H1 (cell line): ENCODE data around the gene AKR7A2. TPM values are rescaled to one million over a fixed set of nuclear protein-coding genes. Genes with fewer than 3 reads are reported as not detected.

Experiments
- CTCF ChIA-PET: fragments of 300-600 bp; sonication (Branson Sonifier 250); formaldehyde crosslinking; loops from one replicate; lab custom pipeline; 2021; ENCODE audit not compliant: partially characterized antibody; lab: Charles Lee
- POLR2A ChIA-PET: fragments of 300-600 bp; sonication (Branson Sonifier 250); formaldehyde crosslinking; loops from one replicate; lab custom pipeline; 2021; ENCODE audit warnings: inconsistent platforms; ENCODE audit not compliant: partially characterized antibody; lab: Charles Lee
- DNase-seq, 2 experiments: peaks; one replicate each; pipeline versions ENCODE4 v3.0.0 to v3.0.0-alpha.2; 2010 to 2022; ENCODE audit warnings: low spot score in 2 of 2, low read depth in 1 of 2, mixed read lengths in 1 of 2
- FAIRE-seq: peaks from 2 replicates; lab custom pipeline; 2011; peaks lifted over from hg19 to GRCh38; lab: Jason Lieb, UNC
- H2AFZ ChIP-seq: 2 replicates; pipeline ENCODE4 v1.8.1; 2012; ENCODE audit warnings: low read length, inconsistent platforms
- H2AK5ac ChIP-seq: 2 replicates; pipeline ENCODE4 v1.6.1; 2013; ENCODE audit warnings: low read depth, low read length
- H2BK120ac ChIP-seq: replicated peaks from 2 replicates; pipeline ENCODE3; 2013; ENCODE audit warnings: low read depth, low read length, inconsistent platforms
- H2BK12ac ChIP-seq: 2 replicates; pipeline ENCODE4 v1.6.1; 2013; ENCODE audit warnings: low read depth, low read length
- H2BK15ac ChIP-seq: 2 replicates; pipeline ENCODE4 v1.6.1; 2013; ENCODE audit warnings: low read length
- H2BK20ac ChIP-seq: 2 replicates; pipeline ENCODE4 v1.6.1; 2013; ENCODE audit warnings: low read length
- H2BK5ac ChIP-seq: 2 replicates; pipeline ENCODE4 v1.6.1; 2013; ENCODE audit warnings: low read depth, low read length
- H3K14ac ChIP-seq: 2 replicates; pipeline ENCODE4 v1.6.1; 2013; ENCODE audit warnings: inconsistent platforms; ENCODE audit not compliant: insufficient read length
- H3K18ac ChIP-seq: 2 replicates; pipeline ENCODE4 v1.6.1; 2013; ENCODE audit warnings: low read length; ENCODE audit errors: extremely low read depth
- H3K23ac ChIP-seq: 2 replicates; pipeline ENCODE4 v1.6.1; 2013; ENCODE audit warnings: inconsistent platforms; ENCODE audit not compliant: insufficient read length
- H3K23me2 ChIP-seq: 2 replicates; pipeline ENCODE4 v1.6.1; 2013; ENCODE audit warnings: low read depth, low read length
- H3K27ac ChIP-seq: 2 replicates; pipeline ENCODE4 v1.6.1; 2011; ENCODE audit warnings: low read depth, low read length, inconsistent platforms
- H3K27me3 ChIP-seq, 4 experiments: replicated peaks in 1 of 4; 1 replicate in 1 of 4; 2 replicates in 3 of 4; pipeline versions ENCODE4 v1.6.1 to v1.8.1; 2011 to 2013; ENCODE audit warnings: low read length in 3 of 4, mild to moderate bottlenecking in 3 of 4, inconsistent platforms in 2 of 4, mixed read lengths in 2 of 4, moderate library complexity in 1 of 4; ENCODE audit not compliant: control insufficient read depth in 3 of 4, insufficient read depth in 3 of 4; ENCODE audit errors: extremely low read depth in 1 of 4
- H3K36me3 ChIP-seq, 4 experiments: 2 replicates each; pipeline versions ENCODE4 v1.6.1 to v1.8.1; 2011 to 2013; ENCODE audit warnings: mild to moderate bottlenecking in 4 of 4, low read length in 3 of 4, moderate library complexity in 2 of 4, control low read depth in 1 of 4, inconsistent platforms in 1 of 4; ENCODE audit not compliant: insufficient read depth in 4 of 4, control insufficient read depth in 2 of 4
- H3K4ac ChIP-seq: replicated peaks from 2 replicates; pipeline ENCODE3; 2013; ENCODE audit warnings: low read length, low read depth, mixed read lengths, inconsistent platforms; ENCODE audit not compliant: insufficient read length
- H3K4me1 ChIP-seq, 4 experiments: replicated peaks in 1 of 4; 1 replicate in 1 of 4; 2 replicates in 3 of 4; pipeline versions ENCODE4 v1.6.1 to v1.8.1; 2011 to 2013; ENCODE audit warnings: low read length in 3 of 4, inconsistent platforms in 2 of 4, mixed read lengths in 1 of 4; ENCODE audit not compliant: insufficient read depth in 4 of 4, control insufficient read depth in 3 of 4
- H3K4me2 ChIP-seq, 2 experiments: 2 replicates each; pipeline versions ENCODE4 v1.6.1 to v1.8.1; 2011 to 2013; ENCODE audit warnings: low read depth in 2 of 2, low read length in 2 of 2, control low read depth in 1 of 2, inconsistent platforms in 1 of 2, mild to moderate bottlenecking in 1 of 2; ENCODE audit not compliant: insufficient read depth in 1 of 2
- H3K4me3 ChIP-seq, 4 experiments: fragments of 200-600, 300-600 bp in 1 of 4; sonication (generic), shearing (Covaris generic), sonication (Bioruptor Twin) in 1 of 4; 2 replicates each; pipeline versions ENCODE4 v1.5.1 to v1.8.1; 2011 to 2016; ENCODE audit warnings: low read length in 4 of 4, low read depth in 3 of 4, control low read depth in 2 of 4, inconsistent platforms in 2 of 4, mild to moderate bottlenecking in 2 of 4, mixed read lengths in 1 of 4, moderate library complexity in 1 of 4; ENCODE audit not compliant: insufficient read depth in 2 of 4; ENCODE audit errors: extremely low read depth in 1 of 4
- H3K56ac ChIP-seq: replicated peaks from 2 replicates; pipeline ENCODE3; 2013; ENCODE audit warnings: low read depth, mild to moderate bottlenecking, mixed read lengths, low read length, inconsistent platforms; ENCODE audit not compliant: insufficient read length
- H3K79me1 ChIP-seq: 2 replicates; pipeline ENCODE4 v1.6.1; 2013; ENCODE audit warnings: low read depth, low read length, control low read depth
- H3K79me2 ChIP-seq, 2 experiments: 2 replicates each; pipeline versions ENCODE4 v1.6.1 to v1.8.1; 2012 to 2013; ENCODE audit warnings: low read length in 2 of 2, mild to moderate bottlenecking in 2 of 2, inconsistent platforms in 1 of 2; ENCODE audit not compliant: insufficient read depth in 2 of 2, control insufficient read depth in 1 of 2
- H3K9ac ChIP-seq, 4 experiments: replicated peaks in 1 of 4; 1 replicate in 1 of 4; 2 replicates in 3 of 4; pipeline versions ENCODE4 v1.6.1 to v1.8.1; 2011 to 2013; ENCODE audit warnings: low read depth in 3 of 4, low read length in 3 of 4, control low read depth in 2 of 4, mild to moderate bottlenecking in 2 of 4, moderate library complexity in 2 of 4, inconsistent platforms in 1 of 4; ENCODE audit errors: extremely low read depth in 1 of 4
- H3K9me3 ChIP-seq, 2 experiments: 2 replicates each; pipeline versions ENCODE4 v1.6.1 to v1.8.1; 2012 to 2013; ENCODE audit warnings: mild to moderate bottlenecking in 2 of 2, moderate library complexity in 2 of 2, control low read depth in 1 of 2, inconsistent platforms in 1 of 2, low read depth in 1 of 2, low read length in 1 of 2, mixed read lengths in 1 of 2; ENCODE audit not compliant: insufficient read depth in 2 of 2
- H4K20me1 ChIP-seq, 2 experiments: replicated peaks in 1 of 2; 2 replicates each; pipeline versions ENCODE3 to v1.8.1; 2011 to 2013; ENCODE audit warnings: inconsistent platforms in 2 of 2, low read length in 2 of 2, mild to moderate bottlenecking in 1 of 2; ENCODE audit not compliant: insufficient read depth in 2 of 2, control insufficient read depth in 1 of 2
- H4K5ac ChIP-seq: 2 replicates; pipeline ENCODE4 v1.6.1; 2013; ENCODE audit warnings: low read length, low read depth, mixed read lengths, inconsistent platforms; ENCODE audit not compliant: insufficient read length
- H4K8ac ChIP-seq: 2 replicates; pipeline ENCODE4 v1.8.0; 2013; ENCODE audit warnings: mild to moderate bottlenecking, moderate library complexity, low read length, inconsistent platforms; ENCODE audit not compliant: insufficient read depth; ENCODE audit errors: extremely low read depth
- H4K91ac ChIP-seq: replicated peaks from 2 replicates; pipeline ENCODE3; 2013; ENCODE audit warnings: low read length, mixed read lengths, inconsistent platforms; ENCODE audit not compliant: insufficient read length
- WGBS, 2 experiments: shearing (Covaris generic) in 1 of 2; methylation state at CpG; one replicate each; pipeline versions ENCODE4 v1.1.6 to v1.1.7; 2013 to 2015; ENCODE audit warnings: low lambda C conversion rate in 2 of 2, mixed read lengths in 2 of 2, inconsistent platforms in 1 of 2, low coverage in 1 of 2, missing lambda C conversion rate in 1 of 2; ENCODE audit not compliant: insufficient replicate concordance in 2 of 2, insufficient coverage in 1 of 2, insufficient read length in 1 of 2; ENCODE audit errors: extremely low coverage in 1 of 2, missing lambda C conversion rate in 1 of 2; 5-methylcytosine and 5-hydroxymethylcytosine counted together
- polyA plus RNA-seq, 7 experiments: library from polyadenylated mRNA; depleted of rRNA in 3 of 7; stranded (reverse) in 5 of 7; unstranded in 2 of 7; fragments of >200 nt in 5 of 7; fragments of 200-250 nt in 2 of 7; gene quantifications; 1 replicate in 5 of 7; 2 replicates in 1 of 7; 4 replicates in 1 of 7; pipeline versions ENCODE4 v1.2.1 to v1.2.3, GENCODE V29; 2011 to 2013; ENCODE audit warnings: missing spikeins in 2 of 7, mixed read lengths in 2 of 7
- total RNA-seq: library from RNA; stranded (reverse); fragmentation: NEBNext Ultra II Directional; extraction: Animal tissue kit (Norgen Biotek cat#: 25700); gene quantifications from 2 replicates; pipeline ENCODE4 v1.2.1, GENCODE V29; 2021

Gene AKR7A2
- total and polyA plus RNA-seq, 2 of the 8 experiments (the other 6 are each of a cell fraction or from before 2014, with no cell fraction given), result 32.0 to 48.3 TPM

GRCh38 chr1:19337289-19337688 lies 25.3 kb upstream of the AKR7A2 start:
- H3K27ac ChIP-seq, result no peak overlapping the region

More at GRCh38 chr1:19337289-19337688, 25.3 kb upstream of the AKR7A2 start:
- Histone ChIP-seq H2AK5ac (peak overlapping the region; percentile 83; the same call in 1 of the 2 replicates), H3K4ac (no peak overlapping the region), H3K4me2 (no peak overlapping the region), H4K91ac (no peak overlapping the region), H2BK120ac (no peak overlapping the region), H4K8ac (peak overlapping the region; percentile 72; the same call in 1 of the 2 replicates), H3K4me1 (peaks cover 0 to 15% (median 10%) of the 10 kb centered on the region in 4 experiments; a peak in 5 of 7 replicates), H2BK12ac (no peak overlapping the region; the same call in 1 of the 2 replicates), H3K56ac (no peak overlapping the region), H3K9me3 (no peaks in the 10 kb centered on the region), H3K9ac (no peak overlapping the region), H3K18ac (no peak overlapping the region), H2AFZ (no peak overlapping the region), H3K79me2 (no peaks in the 10 kb centered on the region), H2BK15ac (no peak overlapping the region), H4K20me1 (peaks cover 5 to 7% of the 10 kb centered on the region in 2 experiments), H3K23me2 (peaks cover 2% of the 10 kb centered on the region; the same call in 1 of the 2 replicates), H3K79me1 (no peaks in the 10 kb centered on the region), H3K27me3 (no peaks in the 10 kb centered on the region), H2BK20ac (no peak overlapping the region), H4K5ac (no peak overlapping the region), H3K14ac (no peak overlapping the region), H3K36me3 (no peaks in the 10 kb centered on the region; a peak in 2 of 8 replicates), H3K4me3 (no peak overlapping the region), H2BK5ac (peak overlapping the region; percentile 89), H3K23ac (no peak overlapping the region)
- POLR2A ChIA-PET, result interaction anchor here (0.7 to 13.3 kb wide), 6 partner anchors 10 to 312 kb away, joined by 3 to 143 read pairs (median 4); partner anchors contain the start of genes AKR7A2, EMC1, MRTO4 and SLC66A1
- DNase-seq (no peak), FAIRE-seq (no peak)
- CTCF ChIA-PET, result interaction anchor here (0.6 to 4.1 kb wide), 7 partner anchors 12 to 350 kb away, joined by 3 to 25 read pairs (median 4); no protein-coding TSS in a partner anchor
- WGBS, 2 experiments, result 98% methylated on average over 4 of the region's 4 CpGs; no CpG with 5 or more reads in 1 of the 2 experiments
